ENCODE data around the gene MRC2. TPM values are rescaled to one million over a fixed set of nuclear protein-coding genes. Genes with fewer than 3 reads are reported as not detected.
A peak's percentile ranks its signal among the peaks of the same experiment; 100 is the strongest.

The MRC2 gene
- total RNA-seq, 1 experiment from 2014 or later = 10.7 TPM

DNA sequence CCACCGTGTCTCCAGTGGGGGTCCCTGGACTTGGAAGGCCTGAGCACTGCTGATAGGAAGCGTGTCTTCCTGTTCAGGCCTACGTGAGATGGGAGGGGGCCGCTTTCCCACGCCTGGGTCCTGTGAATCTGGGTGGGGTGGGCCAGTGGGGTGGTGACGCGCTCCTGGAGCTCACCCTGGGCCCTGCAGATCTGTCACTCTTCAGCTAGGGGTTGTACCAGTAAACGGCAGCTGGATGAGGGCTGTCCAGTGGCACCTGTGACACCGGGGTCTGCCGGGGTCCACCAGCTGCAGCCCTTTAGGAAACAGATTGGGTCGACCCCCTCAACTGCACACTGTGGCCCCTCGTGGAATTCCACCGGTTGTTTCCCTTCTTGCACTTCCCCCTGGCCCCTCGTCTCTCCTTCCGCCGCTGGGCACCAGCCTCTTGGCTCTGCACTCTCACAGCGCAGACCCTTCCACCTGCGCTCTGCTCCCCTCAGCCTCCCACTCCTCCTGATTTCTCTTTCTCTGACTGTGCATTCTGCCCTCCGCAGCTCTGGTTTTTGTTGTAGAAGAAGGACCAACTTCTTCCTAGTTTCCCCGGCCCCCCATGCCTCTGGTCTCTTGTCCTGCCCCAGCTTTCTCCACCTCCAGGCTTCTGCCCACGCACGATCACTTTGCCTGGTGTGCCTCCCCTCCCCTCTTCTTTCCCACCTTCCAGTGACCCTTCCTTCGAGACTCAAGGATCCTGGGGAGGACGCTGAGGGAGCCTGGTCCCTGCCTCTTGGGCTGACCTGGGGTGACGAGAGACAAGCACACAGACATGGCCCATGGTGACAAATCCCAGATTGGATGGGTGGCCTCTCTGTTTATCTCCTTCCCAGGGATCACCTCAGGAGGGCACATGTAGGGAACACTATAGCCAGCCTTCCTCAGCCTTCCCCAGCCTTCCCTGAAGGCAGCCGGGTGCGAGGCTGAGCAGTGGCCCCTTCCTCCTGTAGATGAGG, 4.8 kb downstream of the MRC2 start (continued):
- TF ChIP-seq, protein P1, sequence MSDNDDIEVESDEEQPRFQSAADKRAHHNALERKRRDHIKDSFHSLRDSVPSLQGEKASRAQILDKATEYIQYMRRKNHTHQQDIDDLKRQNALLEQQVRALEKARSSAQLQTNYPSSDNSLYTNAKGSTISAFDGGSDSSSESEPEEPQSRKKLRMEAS (IDR thresholded peaks at IDR 0.05) = no peak
- TF ChIP-seq ZFX (IDR thresholded peaks at IDR 0.05) = no peak

DNA sequence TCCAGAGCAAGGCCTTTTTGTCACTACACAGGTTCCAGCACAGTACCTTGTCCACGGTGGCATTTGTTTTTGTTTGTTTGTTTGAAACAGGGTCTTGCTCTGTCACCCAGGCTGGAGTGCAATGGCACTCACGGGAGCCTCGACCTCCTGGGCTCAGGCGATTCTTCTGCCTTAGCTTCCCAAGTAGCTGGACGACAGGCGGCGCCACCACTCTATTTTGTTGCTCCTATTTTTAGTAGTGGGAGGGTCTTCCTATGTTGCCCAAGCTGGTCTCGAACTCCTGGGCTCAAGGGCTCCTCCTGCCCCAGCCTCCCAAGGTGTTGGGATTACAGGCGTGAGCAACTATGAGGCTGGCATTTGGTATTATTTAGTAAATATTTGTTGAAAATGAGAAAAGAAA, 10.3 kb downstream of the MRC2 start:
- H3K9ac ChIP-seq (ENCODE audit: low read length) = no peak overlapping the region
- CTCF ChIA-PET = interaction anchor here (0.6 to 1.5 kb wide), 3 partner anchors 43 to 975 kb away, joined by 3 to 4 read pairs (median 3); no protein-coding TSS in a partner anchor
- DNase-seq (ENCODE audit: low read depth, low spot score) (peak; percentile 22), ATAC-seq (peak; percentile 73)
- BruUV-seq (replicated peaks) = no TSS peak
- H3K4me2 ChIP-seq (ENCODE audit: low read length) = no peak overlapping the region
- no peaks in the 10 kb centered on the region for H3K79me2 ChIP-seq (ENCODE audit: insufficient read depth, low read length)
- H3K9me2 ChIP-seq (ENCODE audit: insufficient read depth) = no peaks in the 10 kb centered on the region
- no peaks in the 10 kb centered on the region for H3K4me1 ChIP-seq (ENCODE audit: control insufficient read depth in 1 of 2, insufficient read depth in 2 of 2, low read length in 2 of 2)
- no peaks in the 10 kb centered on the region for H4K20me1 ChIP-seq (ENCODE audit: insufficient read depth)
- H3K27me3 ChIP-seq (ENCODE audit: insufficient read depth, low read length) = no peaks in the 10 kb centered on the region
- RAD21 ChIA-PET (ENCODE audit: low non-redundant PET in 1 of 2, low total read pairs in 2 of 2, uncharacterized antibody in 2 of 2, unreplicated experiment in 2 of 2) = no interaction called here
- POLR2A ChIA-PET = interaction anchor here (1.4 kb wide), 1 partner anchor 10 kb away, joined by 4 read pairs; no protein-coding TSS in a partner anchor
- H3K36me3 ChIP-seq (ENCODE audit: control insufficient read depth in 1 of 2, insufficient read depth in 2 of 2, low read length in 2 of 2) = no peaks in the 10 kb centered on the region
- no peak overlapping the region for H2AFZ ChIP-seq (ENCODE audit: low read depth, low read length, poor library complexity, severe bottlenecking)
- no peaks in the 10 kb centered on the region for H3K9me3 ChIP-seq (ENCODE audit: control insufficient read depth in 1 of 2, insufficient read depth in 1 of 2, low read depth in 1 of 2, low read length in 2 of 2)
- intact Hi-C loops (cut with micrococcal nuclease) = no loop called here
- H3K4me3 ChIP-seq (replicated peaks in 1 of 2; ENCODE audit: low read depth in 1 of 2, low read length in 2 of 2) = no peak overlapping the region
- no peak overlapping the region for H3K27ac ChIP-seq (ENCODE audit: low read depth, low read length)
- TF ChIP-seq, protein P2, sequence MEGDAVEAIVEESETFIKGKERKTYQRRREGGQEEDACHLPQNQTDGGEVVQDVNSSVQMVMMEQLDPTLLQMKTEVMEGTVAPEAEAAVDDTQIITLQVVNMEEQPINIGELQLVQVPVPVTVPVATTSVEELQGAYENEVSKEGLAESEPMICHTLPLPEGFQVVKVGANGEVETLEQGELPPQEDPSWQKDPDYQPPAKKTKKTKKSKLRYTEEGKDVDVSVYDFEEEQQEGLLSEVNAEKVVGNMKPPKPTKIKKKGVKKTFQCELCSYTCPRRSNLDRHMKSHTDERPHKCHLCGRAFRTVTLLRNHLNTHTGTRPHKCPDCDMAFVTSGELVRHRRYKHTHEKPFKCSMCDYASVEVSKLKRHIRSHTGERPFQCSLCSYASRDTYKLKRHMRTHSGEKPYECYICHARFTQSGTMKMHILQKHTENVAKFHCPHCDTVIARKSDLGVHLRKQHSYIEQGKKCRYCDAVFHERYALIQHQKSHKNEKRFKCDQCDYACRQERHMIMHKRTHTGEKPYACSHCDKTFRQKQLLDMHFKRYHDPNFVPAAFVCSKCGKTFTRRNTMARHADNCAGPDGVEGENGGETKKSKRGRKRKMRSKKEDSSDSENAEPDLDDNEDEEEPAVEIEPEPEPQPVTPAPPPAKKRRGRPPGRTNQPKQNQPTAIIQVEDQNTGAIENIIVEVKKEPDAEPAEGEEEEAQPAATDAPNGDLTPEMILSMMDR (IDR thresholded peaks at IDR 0.05 in 2 of 3, conservative IDR thresholded peaks at IDR 0.05 in 1 of 3; ENCODE audit: borderline replicate concordance in 1 of 3, insufficient read depth in 1 of 3, low read depth in 2 of 3, low read length in 2 of 3) = peak in 2 of 3 experiments; percentile 33 to 39; a peak in 3 of 6 replicates
- no peak for TF ChIP-seq SP1 (IDR thresholded peaks at IDR 0.05; ENCODE audit: low read depth)
- TF ChIP-seq EZH2phosphoT487 (IDR thresholded peaks at IDR 0.05; ENCODE audit: borderline replicate concordance) = no peak
- TF ChIP-seq, protein P3, sequence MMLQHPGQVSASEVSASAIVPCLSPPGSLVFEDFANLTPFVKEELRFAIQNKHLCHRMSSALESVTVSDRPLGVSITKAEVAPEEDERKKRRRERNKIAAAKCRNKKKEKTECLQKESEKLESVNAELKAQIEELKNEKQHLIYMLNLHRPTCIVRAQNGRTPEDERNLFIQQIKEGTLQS (IDR thresholded peaks at IDR 0.05) = no peak
